H1 (cell line): ENCODE results near the gene SORBS1. TPM values are rescaled to one million over a fixed set of nuclear protein-coding genes. Genes with fewer than 3 reads are reported as not detected.
"Not testable (repeated sequence)": the region's sequence is repeated elsewhere in the genome, so short reads cannot be mapped to it uniquely, and the experiment has no call there.

Source experiments
- CTCF ChIA-PET: fragments of 300-600 bp; sonication (Branson Sonifier 250); formaldehyde crosslinking; loops from one replicate; lab custom pipeline; 2021; ENCODE audit not compliant: partially characterized antibody; lab: Charles Lee
- POLR2A ChIA-PET: fragments of 300-600 bp; sonication (Branson Sonifier 250); formaldehyde crosslinking; loops from one replicate; lab custom pipeline; 2021; ENCODE audit warnings: inconsistent platforms; ENCODE audit not compliant: partially characterized antibody; lab: Charles Lee
- DNase-seq, 2 experiments: peaks; one replicate each; pipeline versions ENCODE4 v3.0.0 to v3.0.0-alpha.2; 2010 to 2022; ENCODE audit warnings: low spot score in 2 of 2, low read depth in 1 of 2, mixed read lengths in 1 of 2
- FAIRE-seq: peaks from 2 replicates; lab custom pipeline; 2011; peaks lifted over from hg19 to GRCh38; lab: Jason Lieb, UNC
- H2AFZ ChIP-seq: 2 replicates; pipeline ENCODE4 v1.8.1; 2012; ENCODE audit warnings: low read length, inconsistent platforms
- H2AK5ac ChIP-seq: 2 replicates; pipeline ENCODE4 v1.6.1; 2013; ENCODE audit warnings: low read depth, low read length
- H2BK120ac ChIP-seq: replicated peaks from 2 replicates; pipeline ENCODE3; 2013; ENCODE audit warnings: low read depth, low read length, inconsistent platforms
- H2BK12ac ChIP-seq: 2 replicates; pipeline ENCODE4 v1.6.1; 2013; ENCODE audit warnings: low read depth, low read length
- H2BK15ac ChIP-seq: 2 replicates; pipeline ENCODE4 v1.6.1; 2013; ENCODE audit warnings: low read length
- H2BK20ac ChIP-seq: 2 replicates; pipeline ENCODE4 v1.6.1; 2013; ENCODE audit warnings: low read length
- H2BK5ac ChIP-seq: 2 replicates; pipeline ENCODE4 v1.6.1; 2013; ENCODE audit warnings: low read depth, low read length
- H3K14ac ChIP-seq: 2 replicates; pipeline ENCODE4 v1.6.1; 2013; ENCODE audit warnings: inconsistent platforms; ENCODE audit not compliant: insufficient read length
- H3K18ac ChIP-seq: 2 replicates; pipeline ENCODE4 v1.6.1; 2013; ENCODE audit warnings: low read length; ENCODE audit errors: extremely low read depth
- H3K23ac ChIP-seq: 2 replicates; pipeline ENCODE4 v1.6.1; 2013; ENCODE audit warnings: inconsistent platforms; ENCODE audit not compliant: insufficient read length
- H3K23me2 ChIP-seq: 2 replicates; pipeline ENCODE4 v1.6.1; 2013; ENCODE audit warnings: low read depth, low read length
- H3K27ac ChIP-seq: 2 replicates; pipeline ENCODE4 v1.6.1; 2011; ENCODE audit warnings: low read depth, low read length, inconsistent platforms
- H3K27me3 ChIP-seq, 4 experiments: replicated peaks in 1 of 4; 1 replicate in 1 of 4; 2 replicates in 3 of 4; pipeline versions ENCODE4 v1.6.1 to v1.8.1; 2011 to 2013; ENCODE audit warnings: low read length in 3 of 4, mild to moderate bottlenecking in 3 of 4, inconsistent platforms in 2 of 4, mixed read lengths in 2 of 4, moderate library complexity in 1 of 4; ENCODE audit not compliant: control insufficient read depth in 3 of 4, insufficient read depth in 3 of 4; ENCODE audit errors: extremely low read depth in 1 of 4
- H3K36me3 ChIP-seq, 4 experiments: 2 replicates each; pipeline versions ENCODE4 v1.6.1 to v1.8.1; 2011 to 2013; ENCODE audit warnings: mild to moderate bottlenecking in 4 of 4, low read length in 3 of 4, moderate library complexity in 2 of 4, control low read depth in 1 of 4, inconsistent platforms in 1 of 4; ENCODE audit not compliant: insufficient read depth in 4 of 4, control insufficient read depth in 2 of 4
- H3K4ac ChIP-seq: replicated peaks from 2 replicates; pipeline ENCODE3; 2013; ENCODE audit warnings: low read length, low read depth, mixed read lengths, inconsistent platforms; ENCODE audit not compliant: insufficient read length
- H3K4me1 ChIP-seq, 4 experiments: replicated peaks in 1 of 4; 1 replicate in 1 of 4; 2 replicates in 3 of 4; pipeline versions ENCODE4 v1.6.1 to v1.8.1; 2011 to 2013; ENCODE audit warnings: low read length in 3 of 4, inconsistent platforms in 2 of 4, mixed read lengths in 1 of 4; ENCODE audit not compliant: insufficient read depth in 4 of 4, control insufficient read depth in 3 of 4
- H3K4me2 ChIP-seq, 2 experiments: 2 replicates each; pipeline versions ENCODE4 v1.6.1 to v1.8.1; 2011 to 2013; ENCODE audit warnings: low read depth in 2 of 2, low read length in 2 of 2, control low read depth in 1 of 2, inconsistent platforms in 1 of 2, mild to moderate bottlenecking in 1 of 2; ENCODE audit not compliant: insufficient read depth in 1 of 2
- H3K4me3 ChIP-seq, 4 experiments: fragments of 200-600, 300-600 bp in 1 of 4; sonication (generic), shearing (Covaris generic), sonication (Bioruptor Twin) in 1 of 4; 2 replicates each; pipeline versions ENCODE4 v1.5.1 to v1.8.1; 2011 to 2016; ENCODE audit warnings: low read length in 4 of 4, low read depth in 3 of 4, control low read depth in 2 of 4, inconsistent platforms in 2 of 4, mild to moderate bottlenecking in 2 of 4, mixed read lengths in 1 of 4, moderate library complexity in 1 of 4; ENCODE audit not compliant: insufficient read depth in 2 of 4; ENCODE audit errors: extremely low read depth in 1 of 4
- H3K56ac ChIP-seq: replicated peaks from 2 replicates; pipeline ENCODE3; 2013; ENCODE audit warnings: low read depth, mild to moderate bottlenecking, mixed read lengths, low read length, inconsistent platforms; ENCODE audit not compliant: insufficient read length
- H3K79me1 ChIP-seq: 2 replicates; pipeline ENCODE4 v1.6.1; 2013; ENCODE audit warnings: low read depth, low read length, control low read depth
- H3K79me2 ChIP-seq, 2 experiments: 2 replicates each; pipeline versions ENCODE4 v1.6.1 to v1.8.1; 2012 to 2013; ENCODE audit warnings: low read length in 2 of 2, mild to moderate bottlenecking in 2 of 2, inconsistent platforms in 1 of 2; ENCODE audit not compliant: insufficient read depth in 2 of 2, control insufficient read depth in 1 of 2
- H3K9ac ChIP-seq, 4 experiments: replicated peaks in 1 of 4; 1 replicate in 1 of 4; 2 replicates in 3 of 4; pipeline versions ENCODE4 v1.6.1 to v1.8.1; 2011 to 2013; ENCODE audit warnings: low read depth in 3 of 4, low read length in 3 of 4, control low read depth in 2 of 4, mild to moderate bottlenecking in 2 of 4, moderate library complexity in 2 of 4, inconsistent platforms in 1 of 4; ENCODE audit errors: extremely low read depth in 1 of 4
- H3K9me3 ChIP-seq, 2 experiments: 2 replicates each; pipeline versions ENCODE4 v1.6.1 to v1.8.1; 2012 to 2013; ENCODE audit warnings: mild to moderate bottlenecking in 2 of 2, moderate library complexity in 2 of 2, control low read depth in 1 of 2, inconsistent platforms in 1 of 2, low read depth in 1 of 2, low read length in 1 of 2, mixed read lengths in 1 of 2; ENCODE audit not compliant: insufficient read depth in 2 of 2
- H4K20me1 ChIP-seq, 2 experiments: replicated peaks in 1 of 2; 2 replicates each; pipeline versions ENCODE3 to v1.8.1; 2011 to 2013; ENCODE audit warnings: inconsistent platforms in 2 of 2, low read length in 2 of 2, mild to moderate bottlenecking in 1 of 2; ENCODE audit not compliant: insufficient read depth in 2 of 2, control insufficient read depth in 1 of 2
- H4K5ac ChIP-seq: 2 replicates; pipeline ENCODE4 v1.6.1; 2013; ENCODE audit warnings: low read length, low read depth, mixed read lengths, inconsistent platforms; ENCODE audit not compliant: insufficient read length
- H4K8ac ChIP-seq: 2 replicates; pipeline ENCODE4 v1.8.0; 2013; ENCODE audit warnings: mild to moderate bottlenecking, moderate library complexity, low read length, inconsistent platforms; ENCODE audit not compliant: insufficient read depth; ENCODE audit errors: extremely low read depth
- H4K91ac ChIP-seq: replicated peaks from 2 replicates; pipeline ENCODE3; 2013; ENCODE audit warnings: low read length, mixed read lengths, inconsistent platforms; ENCODE audit not compliant: insufficient read length
- WGBS, 2 experiments: shearing (Covaris generic) in 1 of 2; methylation state at CpG; one replicate each; pipeline versions ENCODE4 v1.1.6 to v1.1.7; 2013 to 2015; ENCODE audit warnings: low lambda C conversion rate in 2 of 2, mixed read lengths in 2 of 2, inconsistent platforms in 1 of 2, low coverage in 1 of 2, missing lambda C conversion rate in 1 of 2; ENCODE audit not compliant: insufficient replicate concordance in 2 of 2, insufficient coverage in 1 of 2, insufficient read length in 1 of 2; ENCODE audit errors: extremely low coverage in 1 of 2, missing lambda C conversion rate in 1 of 2; 5-methylcytosine and 5-hydroxymethylcytosine counted together
- polyA plus RNA-seq, 7 experiments: library from polyadenylated mRNA; depleted of rRNA in 3 of 7; stranded (reverse) in 5 of 7; unstranded in 2 of 7; fragments of >200 nt in 5 of 7; fragments of 200-250 nt in 2 of 7; gene quantifications; 1 replicate in 5 of 7; 2 replicates in 1 of 7; 4 replicates in 1 of 7; pipeline versions ENCODE4 v1.2.1 to v1.2.3, GENCODE V29; 2011 to 2013; ENCODE audit warnings: missing spikeins in 2 of 7, mixed read lengths in 2 of 7
- total RNA-seq: library from RNA; stranded (reverse); fragmentation: NEBNext Ultra II Directional; extraction: Animal tissue kit (Norgen Biotek cat#: 25700); gene quantifications from 2 replicates; pipeline ENCODE4 v1.2.1, GENCODE V29; 2021

The SORBS1 gene
- total and polyA plus RNA-seq, 2 of the 8 experiments (the other 6 are each of a cell fraction or from before 2014, with no cell fraction given), result 16.0 to 35.0 TPM

DNA sequence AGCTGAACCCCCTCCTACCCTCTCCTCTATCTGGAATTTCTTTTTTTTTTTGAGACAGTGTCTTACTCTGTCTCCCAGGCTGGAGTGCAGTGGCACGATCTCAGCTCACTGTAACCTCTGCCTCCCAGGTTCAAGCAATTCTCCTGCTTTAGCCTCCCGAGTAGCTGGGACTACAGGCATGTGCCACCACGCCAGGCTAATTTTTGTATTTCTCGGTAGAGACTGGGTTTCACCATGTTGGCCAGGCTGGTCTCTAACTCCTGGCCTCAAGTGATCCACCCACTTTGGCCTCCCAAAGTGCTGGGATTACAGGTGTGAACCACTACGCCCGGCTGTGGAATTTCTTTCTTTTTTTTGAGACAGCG, 213.8 kb downstream of the SORBS1 start:
- H2AK5ac ChIP-seq, H3K4me2 ChIP-seq, H4K20me1 ChIP-seq, H2BK12ac ChIP-seq, H4K5ac ChIP-seq, H3K4ac ChIP-seq, H3K4me1 ChIP-seq, H3K27me3 ChIP-seq, H3K36me3 ChIP-seq, H2BK5ac ChIP-seq, DNase-seq, H3K9me3 ChIP-seq, H3K56ac ChIP-seq, FAIRE-seq, H3K79me2 ChIP-seq, H2BK20ac ChIP-seq, H4K91ac ChIP-seq, H2AFZ ChIP-seq, H3K79me1 ChIP-seq, H2BK120ac ChIP-seq, H4K8ac ChIP-seq, H3K23ac ChIP-seq, H2BK15ac ChIP-seq, H3K4me3 ChIP-seq, H3K27ac ChIP-seq, H3K9ac ChIP-seq, H3K14ac ChIP-seq, H3K23me2 ChIP-seq, H3K18ac ChIP-seq, POLR2A ChIA-PET: not testable (repeated sequence)
- 91% methylated on average over 6 of the region's 7 CpGs; no CpG with 5 or more reads in 1 of the 2 experiments for whole genome bisulfite sequencing, 2 experiments
- CTCF ChIA-PET, result interaction anchor here (0.8 to 4.3 kb wide), 8 partner anchors 16 to 254 kb away, joined by 3 to 26 read pairs (median 4); no protein-coding TSS in a partner anchor
